SHP77 treated with DMSO at 0.1 percent for 48 hours (cell line): ENCODE measurements around the gene MKRN3.

Source experiments
- DNase-seq: peaks from one replicate; lab custom pipeline; 2025; lab: John Stamatoyannopoulos, UW

Gene MKRN3

GRCh38 chr15:23565395-23566070 lies at the start of gene MKRN3:
Gene MKRN3, plus strand, starts transcription at chr15:23565674. Its CDS starts 109 bp downstream, at chr15:23565783.
- DNase-seq = peak; percentile 91

DNA sequence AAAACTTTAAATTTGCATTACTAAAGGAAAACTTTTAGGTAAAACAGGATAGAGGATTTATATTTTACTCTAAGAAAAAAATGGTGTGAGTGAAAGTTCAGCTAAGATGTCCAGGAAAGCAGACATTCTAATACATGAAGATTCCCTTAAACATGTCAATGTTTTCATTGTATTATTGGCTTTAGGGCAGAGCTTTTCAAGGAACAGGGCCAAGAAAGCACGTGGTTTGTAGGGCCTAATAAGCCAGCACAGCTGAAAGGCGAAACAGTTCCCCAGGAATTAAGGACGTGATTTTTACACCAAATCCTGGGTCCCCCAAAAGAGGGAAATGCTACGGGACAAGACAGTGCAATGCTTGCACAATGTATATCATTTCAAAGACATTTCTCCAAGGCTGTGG lies 48.6 kb upstream of the MKRN3 start:
- DNase-seq = no peak

- DNase-seq = no peak
These were observed 47.4 kb upstream of the MKRN3 start for GRCh38 chr15:23518104-23518503.

GRCh38 chr15:23524816-23525215 lies 40.7 kb upstream of the MKRN3 start:
- no peak for DNase-seq

- no peak for DNase-seq
These were observed 35.6 kb upstream of the MKRN3 start for GRCh38 chr15:23529891-23530290.

GRCh38 chr15:23532024-23532423 lies 33.5 kb upstream of the MKRN3 start:
- DNase-seq = no peak

GRCh38 chr15:23536659-23537058 lies 28.8 kb upstream of the MKRN3 start:
- no peak for DNase-seq

- no peak for DNase-seq
These were observed 26.8 kb upstream of the MKRN3 start for GRCh38 chr15:23538648-23539047.

DNA sequence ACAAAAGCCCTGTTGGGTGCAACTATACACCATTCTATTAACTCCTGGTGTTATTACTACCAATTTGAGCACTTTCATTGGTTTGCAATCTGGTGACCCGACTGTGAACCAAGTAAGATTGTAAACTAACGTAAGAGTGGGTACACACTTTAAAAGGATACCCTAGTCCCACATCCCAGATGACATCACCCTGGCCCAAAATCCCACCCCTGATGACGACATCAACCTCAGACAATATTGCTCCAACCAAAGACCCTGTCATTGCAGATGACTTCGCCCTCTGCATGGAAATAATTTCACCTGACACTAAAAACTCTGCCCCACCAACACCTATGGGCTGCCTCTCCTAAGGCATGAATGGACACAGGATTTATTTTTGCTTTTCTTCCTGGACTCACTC lies 25.6 kb upstream of the MKRN3 start:
- no peak for DNase-seq

GRCh38 chr15:23546158-23546557 lies 19.3 kb upstream of the MKRN3 start:
- DNase-seq = no peak

DNA sequence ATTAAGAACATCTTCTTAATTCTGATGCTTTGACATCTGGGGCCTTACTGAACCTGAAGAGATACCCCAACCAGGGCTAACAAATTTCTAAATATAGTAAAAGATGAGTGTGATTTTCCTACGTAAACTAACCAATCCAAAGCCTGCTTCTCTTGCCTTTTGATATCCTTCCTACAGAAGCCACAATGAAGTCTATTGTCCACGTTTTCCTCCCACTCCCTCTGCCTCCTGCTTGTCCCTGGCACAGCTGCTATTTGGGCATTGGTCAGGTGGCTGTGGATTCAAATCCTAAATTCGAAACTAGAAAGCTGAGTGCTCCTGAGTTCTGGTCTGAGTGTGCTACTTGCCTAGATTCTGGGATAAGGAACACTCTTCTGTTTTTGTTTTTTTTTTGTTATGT lies 17.4 kb upstream of the MKRN3 start:
- no peak for DNase-seq

GRCh38 chr15:23561914-23562313 lies 3.6 kb upstream of the MKRN3 start:
- DNase-seq = no peak

GRCh38 chr15:23564821-23565394 lies 566 bp upstream of the MKRN3 start:
- peak; percentile 38 for DNase-seq

DNA sequence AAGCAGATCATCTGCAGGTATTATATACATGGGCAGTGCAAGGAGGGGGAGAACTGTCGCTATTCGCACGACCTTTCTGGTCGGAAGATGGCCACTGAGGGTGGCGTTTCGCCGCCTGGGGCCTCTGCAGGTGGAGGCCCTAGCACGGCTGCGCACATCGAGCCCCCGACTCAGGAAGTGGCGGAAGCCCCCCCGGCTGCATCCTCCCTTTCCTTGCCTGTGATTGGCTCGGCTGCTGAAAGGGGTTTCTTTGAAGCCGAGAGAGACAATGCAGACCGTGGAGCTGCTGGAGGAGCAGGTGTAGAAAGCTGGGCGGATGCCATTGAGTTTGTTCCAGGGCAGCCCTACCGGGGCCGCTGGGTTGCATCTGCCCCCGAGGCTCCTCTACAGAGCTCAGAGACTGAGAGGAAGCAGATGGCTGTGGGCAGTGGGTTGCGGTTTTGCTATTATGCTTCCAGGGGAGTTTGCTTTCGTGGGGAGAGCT lies 639 bp downstream of the MKRN3 start:
- peak; percentile 78 for DNase-seq

- DNase-seq = no peak
These were observed 1.2 kb downstream of the MKRN3 start for GRCh38 chr15:23566651-23567050.

DNA sequence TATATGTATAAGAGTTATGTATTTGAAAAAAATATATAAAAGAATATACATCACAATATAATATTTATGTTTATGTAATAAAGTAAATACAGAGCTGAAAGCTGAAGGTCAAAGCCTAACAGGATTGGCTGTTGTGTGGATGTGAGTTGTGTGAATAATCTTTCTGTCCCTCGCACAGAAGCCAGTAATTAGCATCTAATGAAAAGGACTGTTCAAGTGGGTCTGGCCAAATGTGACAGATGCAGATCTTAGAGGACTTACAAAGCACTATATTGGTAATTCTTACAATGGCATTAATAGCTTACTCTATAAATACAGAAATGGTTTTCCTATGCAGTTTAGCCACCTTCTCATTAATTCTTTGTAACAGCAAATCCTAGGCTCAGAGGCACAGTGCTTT lies 2.4 kb downstream of the MKRN3 start:
- DNase-seq = no peak

- DNase-seq = no peak
These were observed 3.9 kb downstream of the MKRN3 start for GRCh38 chr15:23569151-23569925.

DNA sequence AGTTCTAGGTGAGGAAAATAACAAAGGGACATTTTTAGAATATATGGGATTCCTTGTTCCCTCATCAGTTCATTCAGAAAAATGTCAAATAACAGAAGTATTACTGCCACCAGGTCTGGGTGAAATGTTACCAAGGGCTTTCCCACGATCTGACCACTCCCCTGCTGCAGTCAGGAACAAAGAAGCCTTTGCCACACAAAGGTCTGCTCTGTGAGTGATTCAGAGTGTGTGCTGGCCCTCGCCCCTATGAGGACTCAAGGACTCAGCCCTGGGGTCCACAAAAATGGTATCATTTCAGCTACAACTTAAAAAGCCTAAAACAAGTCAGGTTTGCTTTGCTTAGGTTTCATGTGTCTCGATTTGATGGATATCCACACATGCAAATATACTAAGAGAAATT lies 5.0 kb downstream of the MKRN3 start:
- no peak for DNase-seq

GRCh38 chr15:23572844-23573243 lies 7.4 kb downstream of the MKRN3 start:
- no peak for DNase-seq

GRCh38 chr15:23574742-23575141 lies 9.3 kb downstream of the MKRN3 start:
- no peak for DNase-seq

- no peak for DNase-seq
These were observed 10.6 kb downstream of the MKRN3 start for GRCh38 chr15:23576061-23576460.

- DNase-seq = no peak
These were observed 13.2 kb downstream of the MKRN3 start for GRCh38 chr15:23578521-23579150.

DNA sequence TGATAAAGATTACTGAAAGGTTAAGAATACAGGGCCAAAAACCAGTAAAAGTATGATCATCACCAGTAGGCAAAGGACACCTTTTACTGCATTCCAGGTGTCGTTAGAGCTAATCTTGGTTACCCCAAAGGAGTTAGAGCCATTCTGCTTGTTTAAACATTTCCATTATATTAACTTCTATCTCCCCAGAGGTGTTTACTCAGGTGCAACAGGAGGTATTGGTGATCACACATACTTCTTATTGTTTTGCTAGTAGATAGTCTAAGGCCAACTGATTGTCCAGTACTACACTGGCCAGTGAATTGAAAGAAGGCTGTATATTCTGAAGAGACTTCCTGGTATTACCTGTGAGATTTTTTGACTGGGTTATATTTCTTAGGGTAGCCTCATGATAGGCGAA lies 22.8 kb downstream of the MKRN3 start:
- no peak for DNase-seq
